GM21447 (cell line): ENCODE results near the gene RANGAP1.

Source experiments
- ATAC-seq: cut with Tn5 transposase; IDR thresholded peaks from one replicate; pipeline ENCODE4 v1.9.1; 2021; ENCODE audit not compliant: unreplicated experiment

The RANGAP1 gene

DNA sequence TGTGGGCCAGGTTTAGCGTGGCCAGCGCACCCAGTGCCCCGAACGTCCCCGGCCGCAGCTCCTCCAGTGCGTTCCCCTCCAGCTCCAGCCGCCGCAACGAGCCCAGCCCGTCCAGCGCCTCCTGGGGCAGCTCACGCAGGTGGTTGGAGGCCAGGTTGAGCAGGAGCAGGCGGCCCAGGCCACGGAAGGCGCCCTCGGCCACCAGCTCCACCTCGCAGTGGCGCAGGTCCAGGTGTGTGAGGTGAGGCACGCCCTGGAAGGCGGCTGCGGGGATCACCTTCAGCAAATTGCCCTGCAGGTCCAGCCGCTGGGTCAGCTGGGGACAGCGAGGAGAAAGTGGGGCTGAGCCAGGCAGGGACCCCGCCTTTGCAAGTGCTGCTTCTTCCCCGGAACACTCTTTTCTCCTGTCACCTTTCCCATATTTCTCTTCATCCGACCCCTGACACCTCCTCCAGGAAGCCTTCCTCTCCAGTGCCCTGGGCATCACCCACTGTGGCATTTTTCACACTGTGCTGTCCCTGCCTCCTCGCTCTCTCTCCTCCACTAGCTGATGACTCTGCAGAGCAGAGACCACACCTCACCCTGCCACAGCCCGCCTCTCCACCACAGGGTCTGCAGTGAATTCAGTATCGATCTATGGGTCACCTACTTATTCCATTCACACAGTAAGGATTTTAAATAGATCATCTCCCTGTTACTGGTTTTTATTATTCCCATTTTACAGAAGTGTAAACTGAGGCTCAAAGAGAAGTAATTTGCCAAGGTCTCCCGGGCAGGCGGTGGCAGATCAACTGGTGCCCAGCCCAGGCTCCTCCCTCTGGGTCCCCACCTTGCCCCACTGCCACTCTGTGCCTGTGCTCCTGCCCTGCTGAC lies 47.2 kb downstream of the RANGAP1 start:
- ATAC-seq: no peak

DNA sequence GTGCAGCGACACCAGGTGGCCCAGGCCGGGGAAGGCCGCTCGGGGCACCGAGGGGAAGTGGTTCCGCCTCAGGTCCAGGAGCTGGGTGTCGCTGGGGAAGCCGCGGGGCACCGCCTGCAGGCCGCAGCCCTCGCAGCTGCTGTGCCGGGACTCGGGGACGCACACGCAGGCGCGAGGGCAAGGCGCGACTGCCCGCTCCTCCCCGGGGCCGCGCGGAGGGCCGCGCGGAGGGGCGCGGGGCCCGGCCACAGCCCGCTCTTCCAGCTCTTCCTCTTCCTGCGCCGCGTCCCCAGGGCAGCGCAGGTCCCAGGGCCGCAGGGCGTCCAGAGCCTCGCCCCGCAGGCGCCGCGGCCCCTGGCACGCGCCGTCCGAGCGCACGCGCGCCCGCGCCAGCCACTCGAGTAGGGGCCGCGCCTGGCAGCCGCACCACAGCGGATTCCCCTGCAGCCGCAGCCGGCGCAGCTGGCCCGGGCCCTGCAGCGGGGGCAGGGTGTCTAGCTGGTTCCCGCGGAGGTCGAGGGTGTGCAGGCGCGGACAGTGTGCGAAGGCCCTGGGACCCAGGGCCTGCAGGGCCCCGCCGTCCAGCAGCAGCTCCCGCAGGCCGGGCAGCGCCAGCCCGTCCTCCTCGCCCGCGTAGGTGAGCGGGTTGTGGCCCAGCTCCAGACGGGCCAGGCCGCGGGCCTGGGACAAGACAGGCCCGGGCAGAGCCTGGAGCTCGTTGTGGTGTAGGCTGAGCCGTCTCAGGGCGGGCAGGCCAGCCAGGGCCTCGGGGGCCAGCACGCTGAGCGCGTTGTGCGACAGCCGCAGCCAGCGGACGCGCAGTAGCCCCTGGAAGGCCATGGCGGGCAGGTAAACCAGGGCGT lies 48.0 kb downstream of the RANGAP1 start:
- peak; percentile 60 for ATAC-seq

DNA sequence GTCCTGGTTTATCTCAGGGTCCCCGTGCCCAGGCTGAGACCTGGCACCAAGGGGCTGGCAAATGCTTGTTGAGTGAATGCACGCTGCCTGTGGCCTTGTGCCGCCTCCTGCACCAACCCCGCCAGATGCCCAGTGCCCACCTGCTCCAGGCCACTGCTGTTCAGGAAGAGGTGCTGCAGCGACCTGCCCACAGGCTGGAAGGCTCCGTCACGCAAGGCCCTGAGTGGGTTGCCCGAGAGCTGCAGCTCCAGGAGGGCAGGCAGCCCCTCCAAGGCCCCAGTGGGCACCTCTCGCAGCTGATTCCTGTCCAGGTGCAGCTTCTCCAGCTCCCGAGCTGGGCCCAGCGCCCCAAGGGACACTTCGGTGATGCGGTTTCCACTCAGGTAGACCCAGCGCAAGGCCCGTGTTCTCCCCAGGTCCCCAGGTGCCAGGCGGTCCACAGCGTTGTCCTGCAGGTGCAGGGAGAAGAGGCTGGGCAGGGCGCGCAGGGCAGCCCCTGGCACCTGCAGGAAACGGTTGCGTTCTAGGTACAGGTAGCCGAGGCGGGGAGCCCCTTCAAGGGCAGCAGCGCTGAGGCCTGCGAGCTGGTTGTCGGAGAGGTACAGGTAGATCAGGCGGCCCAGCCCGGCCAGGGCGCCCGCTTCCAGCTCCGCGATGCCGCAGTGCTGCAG lies 48.8 kb downstream of the RANGAP1 start:
- ATAC-seq: no peak

DNA sequence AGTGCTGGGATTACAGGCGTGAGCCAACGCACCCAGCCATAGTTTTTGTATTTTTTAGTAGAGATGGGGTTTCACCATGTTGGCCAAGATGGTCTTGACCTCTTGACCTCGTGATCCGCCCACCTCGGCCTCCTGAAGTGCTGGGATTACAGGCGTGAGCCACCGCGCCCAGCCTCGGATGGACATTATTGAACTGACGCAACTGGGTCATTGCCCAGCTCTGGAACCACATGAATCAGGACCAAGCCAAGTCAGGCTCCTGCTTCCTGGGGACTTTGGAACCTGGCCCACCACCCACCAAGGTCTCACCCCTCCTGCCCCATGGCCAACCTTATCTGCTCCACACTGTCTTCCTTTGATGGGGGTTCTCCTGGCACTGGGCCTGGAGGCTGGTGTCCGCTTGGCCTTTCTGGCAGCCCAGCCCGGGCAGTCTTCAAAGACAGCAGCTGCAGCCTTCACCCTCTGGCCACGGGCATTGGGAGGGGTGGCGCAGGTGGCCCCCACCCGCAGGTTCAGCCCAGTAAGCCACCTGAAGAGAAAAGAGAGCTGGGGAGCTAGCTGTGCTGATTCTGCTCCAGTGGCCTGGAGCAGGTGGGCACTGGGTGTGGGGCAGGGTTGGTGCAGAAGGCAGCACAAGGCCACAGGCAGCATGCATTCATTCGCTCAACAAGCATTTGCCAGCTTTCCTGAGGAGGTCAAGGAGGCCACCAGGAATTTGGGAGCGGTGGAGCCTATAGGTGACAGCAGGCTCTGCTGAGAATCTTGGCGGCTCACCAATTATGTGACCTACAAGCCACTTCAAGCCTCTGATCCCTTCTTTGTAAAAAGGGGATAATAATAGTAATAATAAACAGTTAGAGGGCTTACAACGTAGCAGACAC lies 50.9 kb downstream of the RANGAP1 start:
- no peak for ATAC-seq

DNA sequence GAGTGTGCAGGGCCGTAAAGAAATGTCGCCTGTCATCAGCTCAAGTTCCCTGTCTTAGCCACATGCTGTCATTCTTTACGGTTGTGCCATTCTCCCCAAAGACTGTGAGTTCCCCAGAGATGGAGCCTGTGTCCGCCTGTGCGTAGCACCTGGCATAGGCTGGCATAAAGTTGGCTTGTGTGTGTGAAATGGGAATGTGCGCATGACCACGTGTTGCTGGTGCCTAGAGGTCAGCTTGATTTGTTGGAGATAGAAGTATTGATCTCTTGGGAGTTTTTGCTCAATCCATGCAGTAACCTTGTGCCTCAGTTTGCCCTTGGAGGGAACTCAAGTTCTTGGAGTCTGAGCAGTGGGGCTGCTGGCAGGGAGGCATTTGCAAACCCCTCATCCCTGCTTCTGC lies 54.6 kb downstream of the RANGAP1 start:
- ATAC-seq: no peak

DNA sequence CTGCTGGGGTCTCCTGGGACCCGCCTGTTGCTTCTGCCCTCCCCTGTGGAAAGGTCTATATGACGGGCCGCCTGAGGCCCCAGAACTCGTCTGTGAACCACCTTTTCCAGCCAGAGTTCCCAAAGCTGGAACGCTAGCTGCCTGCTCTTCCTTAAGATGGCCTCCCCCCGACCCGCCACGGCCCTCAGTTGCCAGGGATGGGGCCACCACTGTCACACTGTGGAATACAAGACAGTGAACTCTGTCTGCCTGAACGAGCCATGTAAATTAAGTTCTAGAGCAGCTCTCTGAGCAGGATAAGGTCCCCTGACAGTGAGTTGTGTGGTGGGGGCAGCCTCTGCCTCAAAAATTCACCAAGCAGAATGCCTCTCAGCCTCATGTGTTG lies 55.6 kb downstream of the RANGAP1 start:
- ATAC-seq: no peak

DNA sequence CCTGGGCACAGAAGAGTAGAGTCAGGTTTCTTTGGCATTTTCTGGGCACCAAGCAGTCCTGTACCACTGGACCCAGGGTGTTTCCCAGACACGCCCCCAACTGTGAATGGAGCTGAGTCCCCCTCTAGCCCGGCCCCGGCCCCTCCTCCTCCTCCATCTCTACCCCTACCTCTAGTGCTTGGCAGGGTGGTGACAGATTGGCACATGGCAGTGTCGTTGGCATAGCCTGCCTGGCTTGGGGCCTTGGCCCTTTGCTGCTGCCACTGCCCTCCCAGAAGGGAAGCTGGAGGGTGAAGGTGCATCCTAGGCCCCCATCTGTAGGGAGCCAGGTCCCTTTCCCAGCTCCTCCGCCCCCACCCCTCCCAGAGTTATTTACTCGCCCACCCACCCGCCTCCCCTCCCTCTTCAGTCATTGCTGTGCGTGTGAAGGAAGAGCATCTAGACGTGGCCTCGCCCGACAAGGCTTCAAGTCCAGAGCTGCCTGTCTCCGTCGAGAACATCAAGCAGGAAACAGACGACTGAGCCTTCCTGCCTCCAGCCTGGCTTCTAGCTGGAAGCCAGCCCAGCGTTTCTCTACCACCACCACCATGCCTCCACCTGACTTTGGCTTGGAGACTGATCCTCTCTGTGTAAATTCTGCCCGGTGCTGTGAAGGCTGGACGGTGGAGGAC lies 56.1 kb downstream of the RANGAP1 start:
- no peak for ATAC-seq

DNA sequence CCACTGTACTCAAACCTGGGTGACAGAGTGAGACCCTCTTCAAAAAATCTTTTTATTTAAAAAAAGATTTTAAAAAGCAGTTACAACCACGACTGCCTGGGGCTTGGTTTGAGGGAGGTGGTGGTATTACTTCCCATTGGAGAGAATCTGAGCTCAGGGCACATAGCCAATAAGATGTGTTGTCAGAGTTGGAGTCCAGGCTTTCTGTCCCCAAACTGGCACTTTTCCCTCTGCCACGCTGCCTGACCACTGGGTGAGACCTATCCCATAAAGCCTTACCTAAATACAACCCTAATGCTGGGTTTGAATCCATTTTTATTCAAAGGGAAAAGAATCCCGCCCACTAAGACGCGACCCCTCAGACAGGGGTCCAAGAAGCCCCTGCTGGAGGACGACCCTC lies 56.8 kb downstream of the RANGAP1 start:
- ATAC-seq: no peak

DNA sequence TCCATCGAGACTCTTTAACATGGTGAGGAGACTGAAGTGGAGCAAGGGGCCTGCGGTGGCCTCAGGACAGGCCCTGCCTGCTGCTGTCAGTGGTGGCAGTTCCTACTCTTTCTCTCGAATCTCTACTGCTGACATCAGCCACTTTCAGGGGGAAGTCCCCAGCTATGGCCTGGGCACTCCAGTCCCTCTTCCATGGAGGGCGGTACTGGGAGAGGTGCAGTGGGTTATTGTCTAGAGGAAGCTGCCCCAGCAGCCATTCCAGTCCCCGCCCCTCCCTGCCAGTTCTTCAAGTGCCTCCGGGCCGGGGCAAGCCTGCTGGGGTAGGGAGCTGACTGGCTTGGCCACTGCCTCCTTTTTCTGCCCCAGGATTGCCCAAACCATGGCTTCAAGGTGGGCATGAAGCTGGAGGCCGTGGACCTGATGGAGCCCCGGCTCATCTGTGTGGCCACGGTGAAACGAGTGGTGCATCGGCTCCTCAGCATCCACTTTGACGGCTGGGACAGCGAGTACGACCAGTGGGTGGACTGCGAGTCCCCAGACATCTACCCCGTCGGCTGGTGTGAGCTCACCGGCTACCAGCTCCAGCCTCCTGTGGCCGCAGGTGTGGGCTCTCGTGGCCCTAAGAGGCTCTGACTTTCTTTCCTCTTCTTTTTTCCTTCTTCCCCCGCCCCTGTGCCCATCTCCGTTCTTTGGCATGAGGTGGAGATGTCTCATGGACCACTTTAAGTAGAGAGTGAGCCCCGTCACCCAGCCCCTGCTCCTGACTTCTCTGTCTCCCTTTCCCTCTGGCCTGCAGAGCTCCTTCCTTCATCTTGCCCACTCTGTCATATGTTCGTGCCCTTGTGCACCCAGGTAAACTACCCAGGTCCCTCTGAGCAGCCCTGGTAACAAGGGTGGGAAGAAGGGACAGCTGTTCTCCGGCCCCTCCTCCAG lies 59.0 kb downstream of the RANGAP1 start:
- ATAC-seq: no peak

DNA sequence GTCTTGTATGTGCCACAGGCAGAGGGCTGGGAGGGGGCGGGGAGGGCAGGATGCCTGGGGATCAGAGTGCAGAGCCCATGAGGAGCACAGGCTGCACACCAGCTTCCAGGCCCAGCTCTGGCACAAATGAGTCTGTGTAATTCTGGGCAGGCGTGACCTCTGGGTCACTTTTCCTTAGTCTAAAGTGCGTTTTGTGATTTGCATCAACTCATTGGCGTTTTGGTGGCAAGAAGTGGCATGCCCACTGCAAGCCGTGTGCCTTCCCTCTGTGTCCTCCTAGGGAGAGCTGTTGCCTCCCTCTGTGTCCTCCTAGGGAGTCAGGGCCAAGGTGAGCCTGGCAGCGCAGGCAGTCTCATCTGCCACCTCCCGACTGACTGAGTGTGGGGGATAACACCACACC lies 62.5 kb downstream of the RANGAP1 start:
- ATAC-seq: no peak

DNA sequence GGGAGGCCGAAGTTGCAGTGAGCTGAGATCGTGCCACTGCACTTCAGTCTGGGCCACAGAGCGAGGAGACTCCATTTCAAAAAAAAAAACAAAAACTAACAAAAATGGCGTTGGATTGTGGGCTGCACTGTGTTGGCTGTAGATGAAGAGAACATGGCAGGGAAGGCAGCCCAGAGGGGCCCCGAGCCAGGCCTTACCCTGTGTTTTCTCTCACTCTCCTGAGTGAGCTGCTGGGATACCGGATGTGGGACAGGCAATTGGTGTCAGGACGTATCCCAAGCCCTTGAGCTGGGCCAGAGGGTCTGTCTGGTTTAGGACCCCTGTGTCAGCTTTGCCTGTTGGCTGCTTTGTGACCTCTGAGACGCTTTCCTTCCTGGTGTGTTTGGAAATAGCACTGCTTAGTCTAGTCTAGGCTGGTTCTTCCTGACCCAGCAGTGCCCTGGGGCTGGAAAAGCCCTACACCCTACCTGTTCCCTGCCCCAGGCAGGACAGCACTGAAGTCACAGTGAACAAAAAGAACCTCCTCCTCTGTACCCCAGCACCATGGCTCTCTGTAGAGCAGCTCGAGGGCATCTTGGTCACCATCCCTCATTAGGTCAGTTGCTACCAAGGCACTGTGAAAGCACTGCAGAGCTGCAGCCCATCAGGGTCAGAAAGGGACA lies 63.0 kb downstream of the RANGAP1 start:
- ATAC-seq: no peak

DNA sequence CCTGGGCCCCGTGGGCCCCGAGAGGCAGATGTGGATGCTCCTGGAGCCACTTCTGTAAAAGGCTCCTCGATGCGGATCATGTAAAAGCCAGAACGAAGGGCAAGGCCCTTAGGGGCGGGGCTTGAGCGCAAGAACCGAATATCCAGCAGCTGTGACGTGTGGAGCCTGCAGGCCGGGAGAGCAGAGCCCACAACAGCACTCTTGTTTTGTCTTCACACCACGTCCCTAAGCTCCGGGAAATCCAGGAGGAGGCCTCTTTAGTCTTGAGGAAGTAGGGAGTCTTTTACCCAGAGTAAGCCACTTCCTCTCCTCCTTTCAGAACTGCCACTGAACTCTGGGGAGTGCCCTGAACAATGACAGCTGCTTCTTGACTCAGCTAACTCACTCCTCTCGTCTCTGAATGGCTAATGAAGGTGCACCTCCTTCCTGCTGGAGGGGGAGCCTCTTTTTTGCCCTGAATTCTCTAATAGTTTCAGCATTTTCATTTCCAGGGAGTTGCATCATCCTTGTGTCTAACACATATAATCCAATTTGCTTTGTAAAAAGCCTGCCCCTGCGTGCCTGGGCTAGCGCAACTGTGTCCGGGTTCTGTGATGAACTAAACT lies 68.3 kb downstream of the RANGAP1 start:
- peak; percentile 77 for ATAC-seq

DNA sequence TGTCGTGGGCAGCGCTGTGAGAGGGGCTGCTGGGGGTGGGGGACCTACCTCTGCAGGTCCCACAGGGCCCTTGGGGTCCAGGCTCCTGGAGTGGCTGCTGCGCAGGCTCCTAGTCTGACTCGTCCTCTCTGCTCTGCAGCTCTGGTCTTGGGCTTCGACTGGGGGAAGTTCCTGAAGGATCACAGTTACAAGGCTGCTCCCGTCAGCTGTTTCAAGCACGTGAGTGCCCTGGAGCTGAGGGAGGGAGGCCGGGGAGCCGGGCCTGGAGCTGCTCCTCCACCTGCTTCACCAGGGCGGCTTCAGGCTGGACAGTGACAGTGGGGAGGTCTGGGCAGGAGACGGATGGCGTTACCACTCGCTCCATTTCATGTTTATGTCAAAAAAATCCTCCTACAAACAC lies 69.0 kb downstream of the RANGAP1 start:
- no peak for ATAC-seq

DNA sequence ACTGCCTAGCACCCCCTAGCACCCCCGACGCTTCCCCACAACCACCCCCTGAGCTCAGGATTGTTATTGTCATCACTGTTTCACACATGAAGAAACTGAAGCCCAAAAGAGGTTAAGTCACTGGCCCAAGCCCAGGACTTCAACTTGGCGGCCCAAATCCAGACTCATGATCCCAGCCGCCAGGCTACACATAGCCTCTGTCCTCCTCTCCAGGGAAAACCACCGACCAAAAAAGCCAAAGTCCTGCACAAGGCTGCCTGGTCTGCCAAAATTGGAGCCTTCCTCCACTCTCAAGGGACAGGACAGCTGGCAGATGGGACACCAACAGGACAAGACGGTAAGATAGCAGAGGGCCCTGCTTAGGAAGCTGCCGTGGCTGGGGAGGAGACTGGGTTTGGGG lies 70.1 kb downstream of the RANGAP1 start:
- ATAC-seq: no peak

DNA sequence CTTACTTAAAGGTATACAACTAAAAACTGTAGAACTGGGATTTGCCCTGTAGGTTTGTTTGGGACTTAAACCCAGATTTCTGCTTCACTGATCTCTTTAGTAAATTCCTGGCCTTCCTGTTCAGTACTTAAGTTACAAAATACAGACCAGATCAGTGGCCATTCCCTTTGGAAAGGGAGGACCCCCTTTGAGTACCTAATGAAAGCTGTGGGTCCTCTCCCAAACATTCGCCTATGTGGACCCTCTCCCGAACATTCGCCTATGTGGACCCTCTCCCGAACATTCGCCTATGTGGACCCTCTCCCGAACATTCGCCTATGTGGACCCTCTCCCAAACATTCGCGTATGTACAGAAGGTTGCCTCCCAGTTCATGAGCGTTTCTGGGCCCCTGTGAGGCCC lies 70.6 kb downstream of the RANGAP1 start:
- ATAC-seq: no peak

DNA sequence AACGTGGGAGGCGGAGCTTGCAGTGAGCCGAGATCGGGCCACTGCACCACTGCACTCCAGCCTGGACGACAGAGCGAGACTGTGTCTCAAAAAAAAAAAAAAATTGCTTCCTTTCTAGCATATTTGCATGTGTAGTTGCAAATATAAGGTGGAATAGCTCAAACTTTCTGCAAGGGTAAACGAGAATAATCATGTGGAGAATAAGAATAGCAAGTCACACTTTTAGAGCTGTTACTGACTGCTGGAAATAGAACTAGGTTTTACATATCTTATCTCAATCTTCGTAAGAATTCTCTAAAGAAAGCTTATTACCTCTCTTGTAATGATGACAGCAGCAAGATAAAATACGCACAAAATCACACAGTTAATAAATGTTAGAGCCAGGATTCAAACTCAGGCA lies 79.3 kb downstream of the RANGAP1 start:
- ATAC-seq: no peak

DNA sequence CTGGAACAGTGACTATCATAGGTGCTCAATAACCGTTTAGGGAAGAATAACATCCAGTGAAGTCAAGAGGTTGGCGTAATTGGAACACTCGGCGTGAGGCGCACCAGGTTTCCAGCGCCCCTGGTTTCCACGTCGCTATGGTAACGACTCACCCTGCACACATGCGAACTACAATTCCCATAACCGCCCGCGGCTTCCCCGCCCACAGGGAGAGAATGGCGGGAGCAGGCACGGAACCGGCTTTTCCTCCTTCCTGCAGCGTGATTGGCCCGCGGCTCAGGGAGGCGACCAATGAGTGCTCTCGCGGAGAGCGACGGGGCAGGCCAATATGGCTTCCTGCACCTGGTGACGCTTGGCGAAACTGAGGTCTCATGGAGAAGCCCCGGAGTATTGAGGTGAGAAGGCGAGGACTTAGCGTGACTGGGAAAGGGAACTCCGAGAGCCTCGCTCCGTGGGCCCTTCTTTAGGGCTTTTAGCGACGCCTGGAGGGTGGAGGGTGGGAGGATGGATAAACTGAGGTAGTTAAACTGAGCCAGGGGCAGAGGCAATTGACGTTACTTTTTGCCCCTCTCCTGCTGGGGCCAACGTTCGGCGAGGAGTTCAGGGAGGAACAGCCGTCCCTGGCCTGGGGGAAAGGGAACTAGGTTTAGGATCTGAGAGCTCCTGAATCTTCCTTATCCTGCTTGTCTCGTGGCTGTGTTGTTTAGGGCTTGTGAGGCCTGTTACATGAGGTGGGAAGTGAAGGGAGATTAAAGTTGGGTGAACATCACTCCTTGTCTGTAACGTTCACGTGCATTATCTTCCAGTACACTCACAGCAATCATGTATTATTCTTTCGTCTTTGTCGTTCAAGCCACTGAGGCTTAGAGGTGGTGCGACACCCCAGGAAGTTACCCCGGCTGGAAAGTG lies 80.7 kb downstream of the RANGAP1 start, which contains the start of gene L3MBTL2:
L3MBTL2 (plus strand) TSS at position 321 of the 909 bp plus-strand sequence; CDS start at position 372, 51 bp downstream.
- peak; percentile 96 for ATAC-seq
